ENCODE measurements around the gene PCNA. TPM values are rescaled to one million over a fixed set of nuclear protein-coding genes. Genes with fewer than 3 reads are reported as not detected.

Gene PCNA
- total RNA-seq, 2 experiments from 2014 or later, result 600 to 627 TPM

DNA sequence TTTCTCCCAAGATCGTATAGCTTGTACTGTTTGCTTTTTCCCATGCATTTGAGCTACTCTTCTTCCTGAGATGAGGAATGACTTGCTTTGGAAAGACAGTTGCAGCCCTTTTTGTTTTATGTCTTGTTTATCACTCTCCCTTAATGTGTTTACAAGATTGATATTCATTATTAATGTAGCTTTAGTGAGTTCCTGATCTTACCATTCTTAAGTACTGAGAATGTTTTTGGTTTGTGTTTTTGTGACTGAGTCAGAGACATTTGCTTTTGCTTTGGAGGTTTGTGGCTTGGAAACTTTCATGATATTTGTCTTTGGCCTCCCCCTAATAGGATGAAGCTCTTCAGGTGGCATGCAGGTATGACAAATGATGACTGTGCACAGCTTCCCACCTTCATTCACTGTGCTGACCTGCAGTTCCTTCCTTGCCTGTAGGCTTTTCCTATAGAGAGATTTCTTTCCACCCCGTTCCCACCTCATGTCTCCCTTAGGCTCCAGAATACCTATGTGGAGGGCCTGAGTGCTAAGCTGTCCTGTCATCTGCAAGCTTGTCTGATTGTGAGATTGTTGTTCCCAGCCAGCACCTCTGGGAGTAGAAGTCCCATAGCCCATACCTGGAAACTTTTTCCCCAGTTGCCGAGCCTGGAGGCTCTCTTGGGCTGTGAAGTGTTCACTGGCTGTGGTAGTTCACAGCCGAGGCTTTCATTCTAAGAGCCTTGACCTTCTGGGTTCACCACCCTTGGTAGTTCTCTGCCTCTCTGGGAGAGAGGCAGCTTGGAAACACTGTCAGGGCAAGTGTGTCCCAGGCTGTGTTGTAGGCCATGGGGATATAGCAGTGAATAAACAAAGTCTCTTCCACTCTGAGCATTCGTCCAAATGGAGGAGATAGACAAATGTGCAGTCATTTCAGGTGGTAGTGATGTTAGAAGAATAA, 34.1 kb upstream of the PCNA start:
- Mint-ChIP-seq H3K9me3 (no peaks in the 10 kb centered on the region), H3K27ac (peak overlapping the region; percentile 4), H3K4me1 (ENCODE audit: low read depth) (peaks cover 57% of the 10 kb centered on the region), H3K4me3 (no peak overlapping the region), H3K36me3 (ENCODE audit: low read depth) (peaks cover 3% of the 10 kb centered on the region), H3K27me3 (no peaks in the 10 kb centered on the region)
- intact Hi-C loops (cut with micrococcal nuclease), result no loop called here
- ChIA-PET POLR2A (interaction anchor here (0.8 to 1.7 kb wide), 4 partner anchors 11 to 38 kb away, joined by 3 to 5 read pairs (median 3); partner anchors contain the start of gene CDS2), CTCF (interaction anchor here (0.7 to 2.3 kb wide), 6 partner anchors 17 to 67 kb away, joined by 3 to 7 read pairs (median 4); partner anchors contain the start of gene CDS2)
- TF ChIP-seq, protein P1, sequence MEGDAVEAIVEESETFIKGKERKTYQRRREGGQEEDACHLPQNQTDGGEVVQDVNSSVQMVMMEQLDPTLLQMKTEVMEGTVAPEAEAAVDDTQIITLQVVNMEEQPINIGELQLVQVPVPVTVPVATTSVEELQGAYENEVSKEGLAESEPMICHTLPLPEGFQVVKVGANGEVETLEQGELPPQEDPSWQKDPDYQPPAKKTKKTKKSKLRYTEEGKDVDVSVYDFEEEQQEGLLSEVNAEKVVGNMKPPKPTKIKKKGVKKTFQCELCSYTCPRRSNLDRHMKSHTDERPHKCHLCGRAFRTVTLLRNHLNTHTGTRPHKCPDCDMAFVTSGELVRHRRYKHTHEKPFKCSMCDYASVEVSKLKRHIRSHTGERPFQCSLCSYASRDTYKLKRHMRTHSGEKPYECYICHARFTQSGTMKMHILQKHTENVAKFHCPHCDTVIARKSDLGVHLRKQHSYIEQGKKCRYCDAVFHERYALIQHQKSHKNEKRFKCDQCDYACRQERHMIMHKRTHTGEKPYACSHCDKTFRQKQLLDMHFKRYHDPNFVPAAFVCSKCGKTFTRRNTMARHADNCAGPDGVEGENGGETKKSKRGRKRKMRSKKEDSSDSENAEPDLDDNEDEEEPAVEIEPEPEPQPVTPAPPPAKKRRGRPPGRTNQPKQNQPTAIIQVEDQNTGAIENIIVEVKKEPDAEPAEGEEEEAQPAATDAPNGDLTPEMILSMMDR (IDR thresholded peaks at IDR 0.05), result no peak
- ATAC-seq (peak; percentile 81), DNase-seq (peak; percentile 15)

DNA sequence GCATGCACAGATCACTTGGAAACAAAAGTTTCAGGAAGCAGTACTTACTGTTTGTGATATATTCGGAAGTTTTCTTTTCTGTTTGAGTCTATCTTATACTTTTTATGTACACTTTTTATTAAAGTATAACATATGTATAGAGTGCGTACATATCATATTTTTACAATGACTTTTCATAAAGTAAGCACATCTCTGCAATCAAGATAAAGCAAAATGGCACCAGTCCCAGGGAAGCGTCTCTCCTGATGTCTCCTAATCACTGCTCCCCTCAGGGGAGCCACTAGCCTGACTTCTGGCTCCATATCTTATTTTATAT, 33.4 kb upstream of the PCNA start:
- Mint-ChIP-seq H3K27ac (no peak overlapping the region), H3K27me3 (no peaks in the 10 kb centered on the region), H3K9me3 (no peaks in the 10 kb centered on the region), H3K4me3 (no peak overlapping the region), H3K36me3 (ENCODE audit: low read depth) (peaks cover 3% of the 10 kb centered on the region), H3K4me1 (ENCODE audit: low read depth) (peaks cover 58% of the 10 kb centered on the region)
- DNase-seq (no peak), ATAC-seq (no peak)
- ChIA-PET CTCF (interaction anchor here (1.0 to 1.6 kb wide), 3 partner anchors 27 to 70 kb away, joined by 4 to 6 read pairs (median 5); partner anchors contain the start of gene CDS2), POLR2A (interaction anchor here (1.1 to 1.7 kb wide), 2 partner anchors 26 to 37 kb away, joined by 3 to 5 read pairs; partner anchors contain the start of gene CDS2)
- intact Hi-C loops (cut with micrococcal nuclease), result no loop called here
- TF ChIP-seq, protein P1 (IDR thresholded peaks at IDR 0.05), result no peak

DNA sequence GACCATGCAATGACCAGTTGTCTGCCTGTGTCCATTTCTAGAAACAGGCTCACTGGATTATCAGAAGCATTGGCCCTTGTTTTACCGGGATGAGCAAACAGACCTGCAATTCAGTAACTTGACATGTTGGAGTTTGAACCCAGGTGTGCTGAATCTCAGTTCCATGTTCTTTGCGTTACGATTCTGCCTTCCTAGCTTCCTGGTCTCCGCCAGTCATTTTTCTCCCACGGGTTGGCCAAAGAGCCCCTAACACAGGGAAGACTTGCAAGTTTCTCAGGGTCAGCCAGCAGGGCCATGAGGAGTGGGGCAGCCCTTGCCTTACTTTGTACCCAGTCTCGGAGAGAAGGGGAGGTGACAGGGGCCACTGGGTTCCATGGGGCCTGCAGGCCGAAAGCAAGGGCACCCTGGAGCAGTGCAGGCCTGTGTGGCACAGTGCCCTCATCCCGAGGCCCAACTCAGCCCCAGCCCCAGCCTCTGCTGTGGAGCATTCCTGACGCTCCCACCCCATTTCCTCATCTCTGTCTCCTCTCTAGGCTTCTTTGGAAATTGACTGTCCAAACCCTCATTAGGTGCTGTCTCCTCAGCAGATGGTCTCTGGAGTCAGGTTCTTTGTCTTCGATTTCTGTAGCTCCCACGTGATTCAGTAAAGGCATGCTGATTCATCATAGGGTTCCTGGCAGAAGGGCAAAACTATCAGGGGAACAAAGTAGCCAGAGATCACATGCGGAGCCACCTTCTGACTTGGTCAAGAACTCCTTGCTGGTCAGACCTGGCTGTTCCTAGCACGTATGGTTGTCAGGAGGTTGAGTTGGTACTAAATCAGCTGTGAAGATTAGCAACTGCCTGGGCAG, 30.7 kb upstream of the PCNA start:
- ATAC-seq (no peak), DNase-seq (no peak)
- CTCF ChIA-PET, result interaction anchor here (0.9 kb wide), 1 partner anchor 43 kb away, joined by 3 read pairs; no protein-coding TSS in a partner anchor
- Mint-ChIP-seq H3K27ac (no peak overlapping the region), H3K4me1 (ENCODE audit: low read depth) (peaks cover 60% of the 10 kb centered on the region), H3K27me3 (no peaks in the 10 kb centered on the region), H3K36me3 (ENCODE audit: low read depth) (peaks cover 3% of the 10 kb centered on the region), H3K9me3 (no peaks in the 10 kb centered on the region), H3K4me3 (no peak overlapping the region)
- intact Hi-C loops (cut with micrococcal nuclease), result no loop called here
- TF ChIP-seq, protein P1 (IDR thresholded peaks at IDR 0.05), result no peak
- POLR2A ChIA-PET, result no interaction called here

DNA sequence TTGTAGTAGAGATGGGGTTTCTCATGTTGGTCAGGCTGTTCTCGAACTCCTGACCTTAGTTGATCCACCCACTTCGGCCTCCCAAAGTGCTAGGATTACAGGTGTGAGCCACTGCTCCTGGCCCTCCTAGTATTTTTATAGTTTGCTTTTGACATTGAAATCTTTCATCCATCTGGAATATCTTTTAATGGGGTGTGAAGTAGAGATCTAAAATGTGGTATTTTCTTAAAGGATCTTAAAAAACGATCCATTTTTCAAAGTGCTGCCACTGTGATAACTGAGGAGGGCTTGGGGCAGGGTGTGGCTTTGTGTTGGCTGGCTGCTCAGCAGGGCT, 30.1 kb upstream of the PCNA start:
- TF ChIP-seq, protein P1 (IDR thresholded peaks at IDR 0.05), result no peak
- CTCF ChIA-PET, result no interaction called here
- no peak overlapping the region for H3K27ac Mint-ChIP-seq
- H3K9me3 Mint-ChIP-seq, result no peaks in the 10 kb centered on the region
- intact Hi-C loops (cut with micrococcal nuclease), result no loop called here
- no peak overlapping the region for H3K4me3 Mint-ChIP-seq
- H3K27me3 Mint-ChIP-seq, result no peaks in the 10 kb centered on the region
- DNase-seq (no peak), ATAC-seq (no peak)
- POLR2A ChIA-PET, result no interaction called here
- peaks cover 59% of the 10 kb centered on the region for H3K4me1 Mint-ChIP-seq (ENCODE audit: low read depth)
- H3K36me3 Mint-ChIP-seq (ENCODE audit: low read depth), result peaks cover 3% of the 10 kb centered on the region

All from activated CD8-positive, alpha-beta T cell treated with anti-CD3 and anti-CD28 coated beads for 36 hours (primary cell).